ENCODE results near the gene EVI2B. TPM values are rescaled to one million over a fixed set of nuclear protein-coding genes. Genes with fewer than 3 reads are reported as not detected.
"Not testable (repeated sequence)": the region's sequence is repeated elsewhere in the genome, so short reads cannot be mapped to it uniquely, and the experiment has no call there.

EVI2B gene
- polyA plus RNA-seq, 12 donors, result 1.1 to 20.1 (median 2.6) TPM; not detected in 2

DNA sequence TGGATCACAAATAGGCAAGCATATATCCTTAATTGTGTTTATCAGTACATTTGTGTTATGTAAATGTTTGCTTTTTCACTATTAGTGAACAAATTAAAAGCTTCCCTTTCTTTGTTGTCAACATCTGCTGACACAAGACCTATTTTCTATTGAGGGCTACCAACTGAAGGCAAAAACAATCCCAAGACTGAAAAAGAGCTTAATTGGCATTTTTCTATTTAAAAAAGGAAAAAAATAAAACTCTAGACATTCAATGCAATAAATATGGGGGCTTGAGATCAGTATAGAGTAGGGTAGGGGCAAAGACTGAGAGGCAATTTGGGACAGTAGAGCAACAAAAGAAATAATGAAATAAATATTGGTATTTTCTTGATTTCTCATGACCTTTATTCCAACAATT, 41.1 kb downstream of the EVI2B start:
- DNase-seq, result no peak

DNA sequence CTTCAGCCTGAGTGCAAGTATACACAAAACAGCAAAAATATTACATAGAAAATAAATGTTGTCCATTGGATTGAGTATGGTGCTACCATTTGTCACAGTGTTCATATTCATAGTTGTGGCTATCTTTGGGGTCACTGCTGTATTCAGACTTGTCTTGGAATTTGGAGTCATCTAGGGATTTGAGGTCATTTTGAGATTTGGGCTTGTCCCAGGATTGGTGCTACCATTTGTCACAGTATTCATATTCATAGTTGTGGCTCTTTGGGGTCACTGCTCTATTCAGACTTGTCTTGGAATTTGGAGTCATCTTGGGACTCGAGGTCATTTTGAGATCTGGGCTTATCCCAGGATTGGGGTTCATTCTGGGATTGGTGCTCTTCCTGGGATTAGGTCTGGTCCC, 41.6 kb downstream of the EVI2B start:
- DNase-seq, result no peak

- peak; percentile 18 for DNase-seq
Observed at GRCh38 chr17:31269578-31269983, 44.3 kb downstream of the EVI2B start.

- DNase-seq, result no peak
Observed at GRCh38 chr17:31269036-31269577, 44.7 kb downstream of the EVI2B start.

DNA sequence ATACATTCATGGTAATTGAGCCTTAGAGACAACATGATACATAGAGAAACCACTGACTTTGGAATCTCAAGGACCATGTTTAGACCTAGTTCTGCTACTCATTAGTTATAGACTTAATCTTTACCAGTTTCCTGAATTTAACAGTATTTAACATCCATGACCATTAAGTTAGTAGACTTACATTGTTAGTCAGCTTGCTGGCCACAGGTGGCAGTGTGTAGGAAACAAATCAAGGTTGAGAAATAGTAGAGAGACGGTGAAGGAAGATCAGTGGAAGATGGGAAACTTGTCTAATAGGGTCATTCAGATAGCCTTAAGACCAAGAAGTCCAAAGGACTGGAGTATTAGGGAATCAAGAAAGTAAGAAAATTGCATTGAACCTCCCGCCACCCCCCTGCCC, 47.8 kb downstream of the EVI2B start:
- DNase-seq, result no peak

DNA sequence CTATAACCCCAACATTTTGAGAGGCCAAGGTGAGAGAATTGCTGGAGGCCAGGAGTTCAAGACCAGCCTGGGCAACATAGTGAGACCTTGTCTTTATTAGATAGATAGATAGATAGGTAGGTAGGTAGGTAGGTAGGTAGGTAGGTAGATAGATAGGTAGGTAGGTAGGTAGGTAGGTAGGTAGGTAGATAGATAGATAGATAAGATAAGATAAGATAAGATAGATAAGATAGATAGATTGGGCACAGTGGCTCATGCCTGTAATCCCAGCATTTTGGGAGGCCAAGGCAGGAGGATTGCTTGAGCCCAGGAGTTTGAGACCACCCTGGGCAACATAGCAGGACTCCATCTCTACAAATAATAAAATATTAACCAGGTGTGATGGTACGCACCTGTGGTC, 50.9 kb downstream of the EVI2B start:
- DNase-seq, result not testable (repeated sequence)

GRCh38 chr17:31261601-31262000, 52.3 kb downstream of the EVI2B start:
- no peak for DNase-seq

- DNase-seq, result no peak
Observed at GRCh38 chr17:31260151-31260550, 53.7 kb downstream of the EVI2B start.

DNA sequence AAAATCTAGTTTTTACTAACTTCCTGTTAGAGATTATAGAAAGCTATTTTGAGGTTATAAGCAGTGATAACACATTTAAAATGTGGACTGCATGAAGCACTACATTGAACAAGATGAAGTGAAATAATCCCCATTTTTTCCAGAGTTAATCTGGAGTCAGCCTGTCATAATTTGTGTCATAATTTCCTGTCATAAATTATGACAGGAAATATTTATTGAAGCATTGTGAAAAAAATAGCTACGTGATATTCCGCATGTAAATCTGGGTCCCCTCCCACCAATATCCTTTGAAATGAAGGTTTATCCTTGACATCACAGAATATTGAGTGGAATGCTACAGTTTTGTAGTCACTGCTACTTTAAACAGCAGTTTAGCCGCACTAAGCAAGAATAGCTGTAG, 56.9 kb downstream of the EVI2B start:
- no peak for DNase-seq

- no peak for DNase-seq
Observed at GRCh38 chr17:31254654-31255053, 59.2 kb downstream of the EVI2B start.

Other genes starting within 250 kb of the EVI2B start
- gene NF1, start 219.1 kb downstream of the EVI2B start, polyA plus RNA-seq (ENCODE audit: insufficient read length in 12 of 12), result 10 to 100 TPM; 19.7 to 68.3 (median 26.6) TPM
- gene OMG, start 16.8 kb downstream of the EVI2B start, polyA plus RNA-seq (ENCODE audit: insufficient read length in 12 of 12), result 1 to 10 TPM in 2 of 12 donors, under 1 TPM in 8, not detected in 2; 0.07 to 2.1 (median 0.51) TPM
- gene EVI2A, start 7.6 kb upstream of the EVI2B start, polyA plus RNA-seq (ENCODE audit: insufficient read length in 12 of 12), result 1 to 10 TPM in 10 of 12 donors, not detected in 2; 1.3 to 4.2 (median 1.8) TPM
- gene RAB11FIP4, start 77.6 kb upstream of the EVI2B start, polyA plus RNA-seq (ENCODE audit: insufficient read length in 12 of 12), result 1 to 10 TPM in 4 of 12 donors, under 1 TPM in 7, not detected in 1; 0.38 to 7.4 (median 0.83) TPM

All from muscle of arm (tissue), 12 donors.